Muscle layer of colon (tissue), 2 donors: ENCODE results near the gene KIT.

Experiments
- H3K27ac ChIP-seq: one replicate; pipeline ENCODE4 v1.7.0; 2013; ENCODE audit warnings: low read depth, mild to moderate bottlenecking, low read length, moderate library complexity
- H3K27me3 ChIP-seq, 2 donors: one replicate each; pipeline ENCODE4 v1.7.0; 2013; ENCODE audit warnings: low read length in 2 of 2, mild to moderate bottlenecking in 2 of 2; ENCODE audit not compliant: insufficient read depth in 2 of 2, control insufficient read depth in 1 of 2
- H3K36me3 ChIP-seq: one replicate; pipeline ENCODE4 v1.7.0; 2013; ENCODE audit warnings: mild to moderate bottlenecking, low read length; ENCODE audit not compliant: insufficient read depth
- H3K4me1 ChIP-seq: one replicate; pipeline ENCODE4 v1.7.0; 2013; ENCODE audit warnings: mild to moderate bottlenecking, low read length; ENCODE audit not compliant: insufficient read depth
- H3K4me3 ChIP-seq, 2 donors: one replicate each; pipeline ENCODE4 v1.7.0; 2013; ENCODE audit warnings: low read length in 2 of 2, low read depth in 1 of 2, mild to moderate bottlenecking in 1 of 2, moderate library complexity in 1 of 2
- H3K9ac ChIP-seq: one replicate; pipeline ENCODE4 v1.7.0; 2013; ENCODE audit warnings: low read length
- H3K9me3 ChIP-seq: one replicate; pipeline ENCODE4 v1.7.0; 2013; ENCODE audit warnings: mild to moderate bottlenecking, low read length
- donor health status: abdominal sarcoma.
- donor health status: Adenocarcinoma of cecum.

Gene KIT

DNA sequence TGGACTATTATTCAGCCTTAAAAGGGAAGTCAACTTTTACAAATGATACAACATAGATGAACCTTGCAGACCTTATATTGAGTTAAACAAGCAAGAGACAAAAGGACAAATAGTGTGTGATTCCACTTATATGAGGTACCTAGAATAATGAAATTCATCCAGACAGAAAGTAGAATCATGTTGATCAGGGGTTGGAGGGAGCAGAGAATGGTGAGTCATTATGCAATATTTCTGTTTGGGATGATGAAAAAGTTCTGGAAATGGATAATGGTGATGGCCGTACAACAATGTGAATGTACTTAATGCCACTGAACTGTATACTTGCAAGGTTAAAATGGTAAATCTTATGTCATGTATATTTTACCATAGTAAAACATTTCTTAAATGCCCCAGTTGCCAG is 22.1 kb downstream of the KIT start:
- H3K27ac ChIP-seq = no peak overlapping the region
- no peaks in the 10 kb centered on the region for H3K27me3 ChIP-seq
- no peaks in the 10 kb centered on the region for H3K36me3 ChIP-seq
- H3K9ac ChIP-seq = no peak overlapping the region
- no peak overlapping the region for H3K4me3 ChIP-seq
- H3K4me1 ChIP-seq = no peaks in the 10 kb centered on the region
- no peaks in the 10 kb centered on the region for H3K9me3 ChIP-seq

DNA sequence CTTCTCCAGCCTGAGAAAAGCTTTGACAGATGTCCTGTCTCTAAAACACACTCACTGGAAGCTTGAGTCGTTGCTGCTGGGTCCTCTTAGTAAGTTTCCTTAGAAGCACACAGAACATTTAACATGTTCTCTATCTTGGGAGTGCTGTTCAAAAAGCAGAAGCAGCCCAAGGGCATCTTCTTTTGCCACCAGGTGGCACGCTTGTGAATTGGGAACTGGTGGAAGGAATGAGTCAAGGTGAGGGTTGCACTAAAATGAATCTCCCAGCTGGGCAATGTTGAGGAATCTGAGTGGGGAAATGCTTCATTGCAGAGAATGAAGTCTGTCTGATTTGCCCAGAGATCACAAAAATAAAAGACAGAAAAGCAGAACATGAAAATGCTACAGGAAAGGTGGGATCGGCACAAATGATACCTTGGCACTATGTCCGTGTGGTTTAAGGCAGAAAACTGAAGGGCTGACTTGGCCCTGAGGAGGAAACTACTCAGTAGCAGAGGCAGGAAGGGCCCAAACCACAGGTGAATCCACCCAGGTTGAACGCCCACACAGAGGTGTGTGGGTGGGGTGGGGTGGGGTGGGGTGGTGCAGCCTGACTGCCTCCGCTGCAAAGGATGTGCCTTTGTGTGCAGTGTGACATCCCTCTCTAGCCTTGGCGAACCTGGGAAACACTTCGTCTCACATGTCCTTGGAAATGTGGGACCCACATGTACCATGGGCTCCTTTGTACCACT is 26.0 kb downstream of the KIT start:
- no peaks in the 10 kb centered on the region for H3K4me1 ChIP-seq
- H3K9ac ChIP-seq = no peak overlapping the region
- no peaks in the 10 kb centered on the region for H3K36me3 ChIP-seq
- H3K9me3 ChIP-seq = no peaks in the 10 kb centered on the region
- no peaks in the 10 kb centered on the region for H3K27me3 ChIP-seq
- no peak overlapping the region for H3K27ac ChIP-seq
- no peak overlapping the region for H3K4me3 ChIP-seq

DNA sequence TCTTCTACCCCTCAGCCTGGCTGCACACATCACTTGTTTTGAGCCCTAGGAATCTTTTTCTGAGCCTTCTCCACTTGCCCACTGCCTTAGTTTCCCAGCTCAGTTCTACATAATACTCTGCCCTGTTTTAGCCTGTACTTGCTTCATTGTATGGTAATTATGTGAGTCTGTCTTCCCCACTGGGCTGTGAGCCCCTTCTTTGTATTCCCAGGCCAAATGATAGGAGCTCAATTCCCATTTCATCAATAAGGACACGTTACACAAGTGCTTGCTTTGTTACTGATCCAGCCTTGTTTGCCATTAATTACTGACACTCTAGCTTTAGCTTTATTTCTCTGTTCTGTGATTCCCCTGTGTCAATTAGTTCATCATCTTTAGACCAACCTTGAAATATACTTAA is 28.1 kb downstream of the KIT start:
- no peak overlapping the region for H3K9ac ChIP-seq
- no peaks in the 10 kb centered on the region for H3K27me3 ChIP-seq
- no peak overlapping the region for H3K27ac ChIP-seq
- H3K36me3 ChIP-seq = no peaks in the 10 kb centered on the region
- no peaks in the 10 kb centered on the region for H3K9me3 ChIP-seq
- H3K4me1 ChIP-seq = no peaks in the 10 kb centered on the region
- no peak overlapping the region for H3K4me3 ChIP-seq

DNA sequence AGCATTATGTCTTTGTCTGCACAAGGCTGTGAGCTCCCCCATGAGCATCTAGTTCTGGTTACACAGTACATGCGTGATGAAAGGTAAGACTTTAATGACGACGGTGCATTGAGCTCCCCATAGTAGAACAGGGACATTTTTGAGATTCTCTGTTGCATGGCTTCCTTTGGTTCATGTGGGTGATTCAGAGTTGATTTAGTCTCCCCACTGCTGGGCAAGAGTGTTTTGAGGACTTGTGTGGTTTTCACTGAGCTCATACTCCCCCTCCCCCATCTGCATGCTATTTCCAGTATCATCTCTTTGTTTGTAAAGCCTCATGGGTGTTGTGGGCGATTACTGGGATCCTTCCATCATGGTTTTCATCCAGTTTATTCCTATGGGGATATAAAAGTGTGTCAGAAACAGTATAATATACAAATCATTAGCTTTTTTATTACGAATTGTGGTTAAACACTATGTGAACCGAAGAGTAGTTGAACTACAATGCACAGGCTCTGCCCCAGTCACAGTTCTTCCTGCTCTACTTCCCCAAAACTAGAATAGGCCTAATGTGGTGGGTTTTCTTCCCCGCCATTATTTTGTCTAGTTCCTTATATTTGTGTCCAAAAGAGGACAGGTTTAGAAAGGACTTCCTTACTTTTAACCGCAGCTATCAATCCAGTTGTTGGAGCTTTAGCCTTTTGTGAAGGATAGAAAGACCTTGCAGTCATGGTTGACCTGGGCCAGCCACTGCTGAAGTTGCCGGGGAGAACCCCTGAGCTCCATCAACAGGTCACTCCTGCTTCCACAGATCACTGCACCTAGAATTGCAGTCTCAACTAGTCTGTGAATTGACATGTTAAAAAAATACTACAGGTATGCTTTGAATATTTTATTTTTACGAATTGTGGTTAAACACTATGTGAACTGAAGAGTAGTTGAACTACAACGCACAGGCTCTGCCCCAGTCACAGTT is 30.4 kb downstream of the KIT start:
- no peak overlapping the region for H3K9ac ChIP-seq
- H3K27me3 ChIP-seq = no peaks in the 10 kb centered on the region
- no peaks in the 10 kb centered on the region for H3K9me3 ChIP-seq
- H3K4me3 ChIP-seq = no peak overlapping the region
- no peaks in the 10 kb centered on the region for H3K4me1 ChIP-seq
- no peaks in the 10 kb centered on the region for H3K36me3 ChIP-seq
- H3K27ac ChIP-seq = no peak overlapping the region

DNA sequence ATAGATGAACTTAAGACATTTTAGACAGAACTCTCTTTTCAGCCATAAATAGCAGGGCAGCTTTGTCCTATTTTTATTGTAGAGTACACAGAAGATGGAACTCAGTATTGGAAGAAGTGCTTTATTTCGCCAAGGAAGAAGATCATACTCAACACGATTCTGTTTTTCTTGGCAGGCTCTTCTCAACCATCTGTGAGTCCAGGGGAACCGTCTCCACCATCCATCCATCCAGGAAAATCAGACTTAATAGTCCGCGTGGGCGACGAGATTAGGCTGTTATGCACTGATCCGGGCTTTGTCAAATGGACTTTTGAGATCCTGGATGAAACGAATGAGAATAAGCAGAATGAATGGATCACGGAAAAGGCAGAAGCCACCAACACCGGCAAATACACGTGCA is 37.6 kb downstream of the KIT start:
- Histone ChIP-seq H3K36me3 (no peaks in the 10 kb centered on the region), H3K9ac (no peak overlapping the region), H3K4me1 (no peaks in the 10 kb centered on the region), H3K4me3 (no peak overlapping the region), H3K27me3 (no peaks in the 10 kb centered on the region), H3K27ac (no peak overlapping the region), H3K9me3 (no peaks in the 10 kb centered on the region)

DNA sequence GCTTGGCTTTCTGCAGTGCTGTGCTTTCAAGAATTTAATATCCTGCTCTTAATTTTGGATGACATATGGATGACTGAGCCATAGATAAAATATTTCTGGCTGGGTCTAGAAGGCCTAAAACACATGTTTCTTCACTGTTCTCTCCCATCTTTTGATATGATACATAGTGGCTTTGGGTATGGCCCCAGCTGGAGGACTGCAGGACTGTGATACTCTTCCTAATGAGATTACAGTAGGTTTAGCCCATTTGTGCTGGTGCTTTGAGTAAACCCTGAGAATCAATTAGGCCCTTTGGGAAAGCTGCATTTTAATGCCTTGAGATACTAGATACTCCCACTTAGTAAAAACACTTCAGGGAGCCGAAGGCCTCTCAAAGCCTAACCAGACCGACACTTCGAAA is 38.0 kb downstream of the KIT start:
- H3K4me1 ChIP-seq = no peaks in the 10 kb centered on the region
- no peaks in the 10 kb centered on the region for H3K9me3 ChIP-seq
- no peak overlapping the region for H3K9ac ChIP-seq
- no peak overlapping the region for H3K27ac ChIP-seq
- H3K4me3 ChIP-seq = no peak overlapping the region
- H3K36me3 ChIP-seq = no peaks in the 10 kb centered on the region
- no peaks in the 10 kb centered on the region for H3K27me3 ChIP-seq

DNA sequence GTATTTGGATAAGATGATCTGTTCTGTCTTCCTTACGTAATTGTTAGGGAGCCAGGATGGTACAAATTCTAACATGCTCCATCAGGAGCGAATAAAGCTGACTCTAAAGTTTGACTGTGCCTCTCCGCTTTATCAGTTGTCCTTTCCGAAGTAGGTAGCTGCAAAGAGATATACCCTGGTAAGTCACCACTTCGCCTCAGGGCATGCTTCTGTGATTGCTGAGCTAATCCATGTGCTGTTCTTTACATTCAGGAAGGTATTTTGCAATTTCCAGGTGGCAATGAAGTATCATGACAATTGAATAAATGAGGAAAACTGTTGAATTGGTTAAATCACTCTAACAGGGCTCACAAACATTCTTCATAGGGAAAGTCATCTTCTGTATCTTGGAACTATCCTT is 38.9 kb downstream of the KIT start:
- H3K9me3 ChIP-seq = no peaks in the 10 kb centered on the region
- H3K9ac ChIP-seq = no peak overlapping the region
- no peaks in the 10 kb centered on the region for H3K27me3 ChIP-seq
- H3K27ac ChIP-seq = no peak overlapping the region
- H3K36me3 ChIP-seq = no peaks in the 10 kb centered on the region
- H3K4me1 ChIP-seq = no peaks in the 10 kb centered on the region
- H3K4me3 ChIP-seq = no peak overlapping the region

DNA sequence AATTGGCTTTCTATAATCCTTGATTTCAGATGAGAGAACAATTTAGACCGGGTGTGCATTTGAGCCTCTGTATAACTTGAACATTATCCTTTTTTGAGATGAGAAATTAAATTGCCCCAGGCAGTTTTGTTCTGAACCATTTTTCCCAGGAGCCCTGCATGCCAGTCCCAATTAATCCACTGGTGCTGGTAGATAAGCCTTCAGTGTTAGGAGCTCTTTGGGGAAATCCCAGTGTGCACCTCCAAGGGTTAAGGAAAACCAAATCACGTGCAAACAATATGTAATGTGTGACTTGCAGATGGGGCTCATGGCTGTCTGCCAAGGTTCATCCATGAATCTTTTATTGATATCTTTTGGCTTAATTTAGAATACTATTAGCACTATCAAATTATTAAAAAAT is 43.2 kb downstream of the KIT start:
- H3K9me3 ChIP-seq = no peaks in the 10 kb centered on the region
- H3K4me3 ChIP-seq = no peak overlapping the region
- no peak overlapping the region for H3K9ac ChIP-seq

DNA sequence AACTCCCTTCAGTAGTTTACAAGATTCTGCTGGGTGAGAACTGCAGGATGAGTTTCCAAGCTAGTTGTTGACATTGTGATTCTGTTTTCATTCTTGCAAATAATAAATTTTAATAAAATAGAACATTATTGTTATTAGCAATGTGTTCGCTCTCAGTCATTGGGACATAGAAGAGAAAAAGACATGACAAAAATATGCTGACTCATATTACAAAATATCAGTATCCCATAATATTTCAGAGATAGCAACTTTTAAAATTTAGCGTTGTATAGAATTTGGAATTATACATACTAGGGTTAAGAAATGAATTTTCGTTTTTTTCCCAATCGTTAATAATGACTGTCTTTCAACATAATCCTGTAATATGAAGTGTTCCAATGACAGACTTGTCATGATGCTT is 45.4 kb downstream of the KIT start:
- Histone ChIP-seq H3K4me1 (no peaks in the 10 kb centered on the region), H3K9ac (no peak overlapping the region), H3K27me3 (no peaks in the 10 kb centered on the region), H3K36me3 (no peaks in the 10 kb centered on the region), H3K27ac (no peak overlapping the region), H3K4me3 (no peak overlapping the region), H3K9me3 (no peaks in the 10 kb centered on the region)

More for the DNA sequence above, 43.2 kb downstream of the KIT start:
- Histone ChIP-seq H3K27me3 (no peaks in the 10 kb centered on the region), H3K27ac (no peak overlapping the region), H3K36me3 (no peaks in the 10 kb centered on the region), H3K4me1 (no peaks in the 10 kb centered on the region)

DNA sequence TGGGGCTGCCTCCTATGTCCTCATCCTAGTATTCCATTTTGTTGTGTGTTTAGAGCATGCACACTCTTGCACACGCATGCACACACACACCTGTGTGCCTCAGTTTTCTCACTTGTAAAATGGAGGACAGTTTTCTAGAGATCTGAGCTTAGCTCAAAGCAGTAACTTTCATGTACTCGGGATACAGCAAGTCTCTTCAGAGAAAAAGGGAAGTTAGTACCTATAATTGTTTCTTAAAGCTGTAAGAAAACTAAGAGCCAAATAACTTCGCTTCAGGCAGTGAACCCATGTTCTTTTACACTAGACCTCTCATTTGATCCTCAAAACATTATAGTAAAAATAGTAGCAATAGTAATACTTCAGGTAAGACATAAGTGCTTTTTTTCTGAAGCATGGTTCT is 49.6 kb downstream of the KIT start:
- H3K27ac ChIP-seq = no peak overlapping the region
- no peaks in the 10 kb centered on the region for H3K4me1 ChIP-seq
- no peaks in the 10 kb centered on the region for H3K36me3 ChIP-seq
- H3K4me3 ChIP-seq = no peak overlapping the region
- H3K9ac ChIP-seq = no peak overlapping the region
- no peaks in the 10 kb centered on the region for H3K27me3 ChIP-seq
- no peaks in the 10 kb centered on the region for H3K9me3 ChIP-seq

DNA sequence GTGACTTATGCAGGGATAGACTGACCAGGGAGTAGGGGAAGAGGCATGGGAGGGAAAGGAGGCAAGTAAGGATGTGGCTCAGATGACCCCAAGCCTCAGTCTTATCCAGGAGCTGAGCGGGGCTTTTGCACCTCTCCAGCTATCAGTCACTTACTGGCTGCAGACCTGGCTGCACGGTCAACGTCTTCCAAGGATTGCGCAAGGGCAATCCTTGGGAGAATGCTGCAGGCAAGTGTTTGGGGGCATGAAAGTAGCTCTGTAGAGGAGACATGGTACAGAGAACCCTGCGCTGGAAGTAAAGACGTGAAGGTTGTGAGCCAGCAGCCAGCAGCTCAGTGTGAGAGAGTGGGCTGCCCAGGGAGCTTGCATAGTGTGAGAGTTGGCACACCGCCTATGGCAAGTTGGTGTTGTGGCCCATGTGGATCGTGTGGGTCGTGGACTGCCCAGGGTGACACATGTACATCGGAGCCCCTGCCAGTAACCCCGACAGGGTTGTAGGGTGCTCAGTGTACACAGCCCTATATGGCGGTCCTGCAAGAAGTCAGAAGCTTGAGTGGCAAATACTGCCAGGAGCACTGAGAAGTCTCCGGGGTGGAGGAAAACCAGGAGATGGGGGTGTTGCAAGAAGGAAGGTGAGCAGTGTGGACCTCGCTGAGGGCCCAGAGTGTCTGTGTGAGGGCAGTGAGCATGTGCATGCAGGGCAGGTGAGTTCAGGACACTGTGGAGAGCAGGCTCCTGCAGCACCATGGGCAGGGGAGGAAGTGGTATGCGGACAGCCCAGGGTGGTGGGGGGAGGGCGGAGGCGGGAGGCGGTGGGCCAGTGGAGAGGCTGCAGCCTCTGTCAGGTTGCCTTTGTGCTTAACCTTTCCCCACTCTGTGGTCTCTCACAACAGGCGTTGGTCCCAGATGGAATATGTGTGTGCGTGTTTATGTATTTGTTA is 50.9 kb downstream of the KIT start:
- no peaks in the 10 kb centered on the region for H3K9me3 ChIP-seq
- no peaks in the 10 kb centered on the region for H3K4me1 ChIP-seq
- no peak overlapping the region for H3K4me3 ChIP-seq
- no peak overlapping the region for H3K27ac ChIP-seq
- H3K36me3 ChIP-seq = no peaks in the 10 kb centered on the region
- no peaks in the 10 kb centered on the region for H3K27me3 ChIP-seq
- no peak overlapping the region for H3K9ac ChIP-seq
